ENCODE measurements around the gene SMAD3.
A peak's percentile ranks its signal among the peaks of the same experiment; 100 is the strongest.

The SMAD3 gene

DNA sequence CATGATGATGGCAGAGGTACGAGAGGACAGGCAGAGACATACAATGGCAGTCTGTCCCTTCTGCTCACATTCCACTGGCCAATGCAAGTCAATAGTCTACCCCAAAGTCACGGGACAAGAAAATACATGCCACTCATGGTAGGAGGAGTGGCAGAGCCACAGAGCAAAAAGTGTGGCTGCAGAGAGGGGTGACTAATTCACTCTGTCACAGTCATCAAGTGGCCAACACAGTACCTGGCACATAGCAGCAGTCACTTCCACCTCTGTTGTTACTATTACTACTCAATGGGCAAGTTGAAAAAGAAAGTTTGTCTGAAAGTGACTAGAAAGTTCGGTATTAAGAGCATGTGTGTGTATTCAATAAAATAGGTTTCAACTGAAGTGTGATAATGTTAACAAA, 91.4 kb downstream of the SMAD3 start:
- no peak for FAIRE-seq
- no peak for DNase-seq (ENCODE audit: insufficient read length, low spot score)

- FAIRE-seq: no peak
Observed at GRCh38 chr15:67157521-67158252, 92.3 kb downstream of the SMAD3 start.

GRCh38 chr15:67158367-67158766, 93.0 kb downstream of the SMAD3 start:
- no peak for FAIRE-seq
- no peak for DNase-seq (ENCODE audit: insufficient read length, low spot score)

More at GRCh38 chr15:67157521-67158252, 92.3 kb downstream of the SMAD3 start:
- no peak for DNase-seq (ENCODE audit: insufficient read length, low spot score)

DNA sequence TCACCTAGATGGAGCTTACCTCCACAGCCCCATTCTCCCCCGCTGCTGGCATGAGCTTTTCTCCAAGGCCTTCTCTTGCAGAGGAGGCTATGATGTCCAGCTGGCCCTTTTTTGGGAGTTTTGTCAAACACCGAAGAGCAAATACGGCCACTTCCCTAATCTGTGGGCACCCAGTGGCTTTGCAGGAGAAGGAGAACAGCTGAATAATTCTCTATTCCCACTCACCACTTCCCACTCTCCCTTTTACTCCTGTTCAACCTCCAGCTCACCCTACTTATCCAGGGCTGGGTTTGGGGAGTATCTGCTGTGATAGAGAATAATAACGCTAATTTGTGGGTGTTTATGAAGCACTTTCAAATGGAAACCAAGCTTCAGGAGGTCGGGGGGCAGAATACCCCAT, 96.0 kb downstream of the SMAD3 start:
- FAIRE-seq: no peak
- DNase-seq (ENCODE audit: insufficient read length, low spot score): no peak

- DNase-seq (ENCODE audit: insufficient read length, low spot score) (no peak), FAIRE-seq (no peak)
Observed at GRCh38 chr15:67161881-67162280, 96.5 kb downstream of the SMAD3 start.

DNA sequence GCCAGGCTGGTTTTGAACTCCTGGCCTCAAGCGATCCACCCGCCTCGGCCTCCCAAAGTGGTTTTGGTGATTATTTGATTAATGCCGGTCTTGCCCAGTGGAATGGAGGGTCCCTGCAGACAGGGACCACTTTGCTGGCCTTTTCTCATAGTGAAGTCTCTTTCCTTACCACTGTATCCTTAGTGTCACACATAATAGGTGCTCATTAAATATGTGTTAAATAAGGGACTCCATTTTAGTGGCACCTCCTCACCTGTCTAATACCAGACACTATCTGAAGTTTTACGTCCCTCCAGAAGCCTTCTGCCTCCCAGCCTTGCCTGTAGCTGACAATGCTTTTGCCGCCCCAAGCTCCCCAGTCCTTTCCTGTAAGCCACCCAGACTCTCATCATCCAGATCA, 97.8 kb downstream of the SMAD3 start:
- FAIRE-seq (no peak), DNase-seq (ENCODE audit: insufficient read length, low spot score) (no peak)

- no peak for FAIRE-seq
- DNase-seq (ENCODE audit: insufficient read length, low spot score): no peak
Observed at GRCh38 chr15:67164401-67164791, 99.0 kb downstream of the SMAD3 start.

DNA sequence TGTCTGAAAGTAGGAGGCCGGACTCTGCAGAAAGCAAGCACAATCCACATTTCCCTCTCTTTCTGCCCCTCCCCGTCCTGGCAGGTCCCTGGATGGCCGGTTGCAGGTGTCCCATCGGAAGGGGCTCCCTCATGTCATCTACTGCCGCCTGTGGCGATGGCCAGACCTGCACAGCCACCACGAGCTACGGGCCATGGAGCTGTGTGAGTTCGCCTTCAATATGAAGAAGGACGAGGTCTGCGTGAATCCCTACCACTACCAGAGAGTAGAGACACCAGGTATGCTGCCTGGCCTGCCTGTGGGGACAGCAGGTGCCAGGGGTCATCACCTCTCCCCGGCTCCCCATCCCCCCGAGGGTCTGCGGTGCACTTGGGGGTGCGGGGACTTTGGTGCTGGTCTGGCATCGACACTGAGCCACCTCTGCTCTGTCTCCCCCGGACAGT, 99.4 kb downstream of the SMAD3 start:
- no peak for FAIRE-seq
- no peak for DNase-seq (ENCODE audit: insufficient read length, low spot score)

GRCh38 chr15:67165254-67166253, 100.2 kb downstream of the SMAD3 start:
- no peak for DNase-seq (ENCODE audit: insufficient read length, low spot score)
- no peak for FAIRE-seq

DNA sequence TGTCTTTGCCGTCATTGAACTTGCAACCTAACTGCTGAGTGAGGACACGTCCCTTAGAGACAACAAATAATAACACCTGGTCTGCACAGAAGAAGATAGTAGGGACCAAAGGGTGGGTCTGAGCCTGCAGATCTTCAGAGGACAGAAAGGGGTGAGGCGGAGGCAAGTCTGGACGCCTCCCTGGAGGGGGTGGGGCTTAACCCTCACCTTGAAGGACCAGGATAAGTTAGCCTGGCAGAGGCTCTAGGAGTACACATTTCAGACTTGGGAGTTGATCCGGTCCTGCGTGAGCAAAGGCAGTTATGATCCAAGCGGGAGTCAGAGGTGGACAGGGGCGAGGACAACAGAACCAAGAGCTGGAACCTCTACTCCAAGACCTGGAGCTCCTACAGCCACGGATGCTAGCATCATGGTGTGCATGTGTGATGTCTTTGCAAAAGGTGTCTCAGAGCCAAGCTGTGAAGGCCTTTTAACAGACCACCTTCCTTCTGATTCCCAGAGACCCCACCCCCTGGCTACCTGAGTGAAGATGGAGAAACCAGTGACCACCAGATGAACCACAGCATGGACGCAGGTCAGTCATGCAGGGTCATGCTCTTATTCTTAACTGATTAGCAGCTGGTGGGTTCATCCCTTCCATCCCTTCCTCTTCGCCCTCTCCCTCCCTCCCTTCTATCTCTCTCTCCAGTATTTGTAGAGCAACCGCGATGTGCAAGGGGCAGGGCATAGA, 101.0 kb downstream of the SMAD3 start:
- DNase-seq (ENCODE audit: insufficient read length, low spot score): no peak
- FAIRE-seq: no peak

GRCh38 chr15:67167091-67167490, 101.7 kb downstream of the SMAD3 start:
- DNase-seq (ENCODE audit: insufficient read length, low spot score) (no peak), FAIRE-seq (no peak)

DNA sequence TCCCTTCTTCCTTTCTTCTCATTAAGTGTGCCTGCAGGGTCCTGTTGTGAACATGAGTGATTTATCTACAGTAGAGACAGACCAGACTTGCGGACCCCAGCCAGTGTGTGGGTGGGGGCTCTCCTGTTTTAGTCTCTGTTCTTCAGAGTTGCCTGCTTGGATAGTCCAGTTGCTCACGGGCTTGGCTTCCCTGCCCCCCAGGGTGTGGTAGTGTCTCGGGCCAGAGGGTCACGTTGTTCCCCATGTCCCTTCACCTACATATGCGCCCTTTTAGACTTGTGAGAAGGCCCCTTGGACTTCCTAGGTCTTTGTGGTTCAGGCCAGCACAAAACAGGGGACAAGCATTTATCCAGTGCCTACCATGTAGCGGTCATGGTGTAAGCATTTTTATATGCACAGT, 103.3 kb downstream of the SMAD3 start:
- FAIRE-seq (no peak), DNase-seq (ENCODE audit: insufficient read length, low spot score) (no peak)

- FAIRE-seq (no peak), DNase-seq (ENCODE audit: insufficient read length, low spot score) (no peak)
Observed at GRCh38 chr15:67170143-67170925, 104.9 kb downstream of the SMAD3 start.

GRCh38 chr15:67171471-67171870, 106.1 kb downstream of the SMAD3 start:
- FAIRE-seq: no peak
- no peak for DNase-seq (ENCODE audit: insufficient read length, low spot score)

DNA sequence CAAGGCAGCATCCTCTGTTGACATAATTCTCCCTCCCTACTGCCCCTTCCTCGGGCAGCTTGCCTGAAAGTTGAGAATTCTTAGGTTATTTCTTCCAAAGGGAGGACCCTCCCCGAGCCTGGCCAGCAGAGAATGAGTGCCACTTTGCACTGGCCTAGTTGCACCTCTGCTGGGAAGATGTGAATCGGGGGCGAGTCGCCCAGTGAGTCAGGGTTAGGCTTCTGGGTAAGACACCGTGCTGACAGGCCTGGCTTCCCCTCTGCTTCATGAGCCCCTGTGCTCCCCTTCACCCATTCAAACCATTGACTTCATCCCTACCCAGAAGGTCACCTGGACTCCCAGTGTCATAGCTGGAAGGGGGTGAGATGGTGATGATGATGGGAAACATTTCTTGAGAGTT, 106.8 kb downstream of the SMAD3 start:
- no peak for DNase-seq (ENCODE audit: insufficient read length, low spot score)
- FAIRE-seq: no peak

DNA sequence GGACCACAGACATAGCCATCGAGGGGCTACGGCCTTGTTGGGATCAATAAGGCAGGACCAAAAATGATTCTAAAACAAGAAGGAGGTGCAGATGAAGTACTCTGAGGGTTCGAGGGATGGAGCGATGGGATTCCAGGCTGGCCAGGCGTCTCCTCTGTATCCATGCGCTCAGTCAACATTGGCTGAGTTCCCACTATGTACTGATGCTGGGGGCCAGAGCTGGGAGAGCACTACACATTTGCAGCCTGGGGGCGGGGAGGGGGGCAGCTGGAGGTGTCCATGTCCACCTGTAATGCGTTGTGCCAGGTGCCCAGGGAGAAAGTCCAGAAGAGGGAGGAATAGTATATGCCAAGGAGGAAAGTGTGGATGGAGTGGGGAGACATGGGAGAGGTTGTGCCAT, 107.6 kb downstream of the SMAD3 start:
- no peak for FAIRE-seq

DNA sequence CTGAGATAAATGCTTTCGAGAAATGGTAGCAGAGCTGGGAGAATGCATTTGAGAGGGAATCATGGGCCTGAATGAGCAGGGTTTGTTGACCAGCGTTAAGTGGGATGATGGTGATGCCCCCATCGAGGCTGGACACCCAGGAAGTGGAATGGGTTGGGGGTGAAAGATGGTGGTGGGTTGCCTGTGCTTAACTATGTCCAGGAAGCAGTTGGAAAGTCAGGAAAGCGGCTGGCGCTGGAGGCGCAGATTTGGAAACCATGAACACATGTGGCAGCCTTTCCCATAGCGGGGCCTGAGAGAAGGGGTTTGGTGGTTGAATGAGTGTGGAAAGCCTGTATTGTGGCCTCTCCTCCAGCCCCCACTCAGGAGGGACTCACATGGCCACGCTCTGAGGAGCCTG, 108.4 kb downstream of the SMAD3 start:
- no peak for FAIRE-seq
- DNase-seq (ENCODE audit: insufficient read length, low spot score): no peak

More for the DNA sequence above, 107.6 kb downstream of the SMAD3 start:
- no peak for DNase-seq (ENCODE audit: insufficient read length, low spot score)

DNA sequence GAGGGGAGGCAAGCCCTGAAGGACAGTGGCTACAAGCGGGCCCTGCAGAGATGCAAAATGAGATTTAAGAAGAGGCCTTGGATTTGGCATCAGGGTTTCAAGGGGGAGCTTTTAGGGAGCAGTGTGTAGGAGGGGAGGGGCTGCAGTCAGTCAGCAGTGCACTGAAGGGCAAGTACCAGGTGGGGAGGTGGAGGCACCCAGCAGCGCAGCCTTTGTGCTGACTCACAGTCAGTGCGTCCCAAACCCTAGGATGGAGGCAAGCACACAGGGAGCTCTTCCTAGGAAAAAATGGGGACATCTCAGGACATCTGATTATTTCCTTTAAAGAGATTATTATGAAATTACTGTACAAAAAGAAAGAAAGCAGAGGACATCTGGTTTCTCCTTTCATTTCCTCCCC, 109.0 kb downstream of the SMAD3 start:
- no peak for FAIRE-seq
- no peak for DNase-seq (ENCODE audit: insufficient read length, low spot score)

GRCh38 chr15:67174864-67175573, 109.6 kb downstream of the SMAD3 start:
- no peak for DNase-seq (ENCODE audit: insufficient read length, low spot score)
- FAIRE-seq: peak; percentile 55

DNA sequence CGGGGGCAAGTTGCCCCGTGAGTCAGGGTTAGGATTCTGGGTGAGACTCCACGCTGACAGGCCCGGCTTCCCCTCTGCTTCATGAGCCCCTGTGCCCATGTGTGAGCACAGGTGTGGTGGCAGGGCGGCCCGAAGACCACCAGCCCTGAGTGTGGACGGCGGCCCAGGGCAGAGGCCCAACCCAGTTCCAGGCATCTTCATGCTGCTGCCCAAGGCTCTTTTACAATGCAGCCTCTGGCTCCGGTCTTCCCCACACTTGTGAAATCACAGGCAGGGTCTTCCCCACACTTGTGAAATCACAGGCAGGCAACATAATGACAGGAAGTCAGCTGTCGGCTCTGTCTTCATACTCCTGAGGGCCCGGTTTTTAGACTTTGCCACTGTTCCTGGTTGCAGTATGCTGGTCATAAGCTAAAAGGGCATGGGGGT, 110.3 kb downstream of the SMAD3 start:
- FAIRE-seq (peak; percentile 72), DNase-seq (ENCODE audit: insufficient read length, low spot score) (no peak)

Measured in GM19239 (cell line).